Mammary epithelial cell (primary cell): ENCODE results near the gene MCM3AP.

Experiments used
- EZH2 ChIP-seq: IDR thresholded peaks from 2 replicates; pipeline ENCODE4 v1.6.1; 2012; ENCODE audit warnings: low read length, inconsistent platforms, borderline replicate concordance
- TF ChIP-seq, protein P1 (sequence below), 2 donors: IDR thresholded peaks in 1 of 2; conservative IDR thresholded peaks in 1 of 2; 2 replicates each; pipeline ENCODE4 v1.5.1; 2011 to 2012; ENCODE audit warnings: inconsistent platforms in 2 of 2, low read length in 2 of 2, mild to moderate bottlenecking in 2 of 2, control low read depth in 1 of 2, low read depth in 1 of 2; ENCODE audit not compliant: insufficient read depth in 1 of 2; ENCODE audit errors: extremely low read depth in 1 of 2

- TF ChIP-seq, protein P1, sequence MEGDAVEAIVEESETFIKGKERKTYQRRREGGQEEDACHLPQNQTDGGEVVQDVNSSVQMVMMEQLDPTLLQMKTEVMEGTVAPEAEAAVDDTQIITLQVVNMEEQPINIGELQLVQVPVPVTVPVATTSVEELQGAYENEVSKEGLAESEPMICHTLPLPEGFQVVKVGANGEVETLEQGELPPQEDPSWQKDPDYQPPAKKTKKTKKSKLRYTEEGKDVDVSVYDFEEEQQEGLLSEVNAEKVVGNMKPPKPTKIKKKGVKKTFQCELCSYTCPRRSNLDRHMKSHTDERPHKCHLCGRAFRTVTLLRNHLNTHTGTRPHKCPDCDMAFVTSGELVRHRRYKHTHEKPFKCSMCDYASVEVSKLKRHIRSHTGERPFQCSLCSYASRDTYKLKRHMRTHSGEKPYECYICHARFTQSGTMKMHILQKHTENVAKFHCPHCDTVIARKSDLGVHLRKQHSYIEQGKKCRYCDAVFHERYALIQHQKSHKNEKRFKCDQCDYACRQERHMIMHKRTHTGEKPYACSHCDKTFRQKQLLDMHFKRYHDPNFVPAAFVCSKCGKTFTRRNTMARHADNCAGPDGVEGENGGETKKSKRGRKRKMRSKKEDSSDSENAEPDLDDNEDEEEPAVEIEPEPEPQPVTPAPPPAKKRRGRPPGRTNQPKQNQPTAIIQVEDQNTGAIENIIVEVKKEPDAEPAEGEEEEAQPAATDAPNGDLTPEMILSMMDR (conservative IDR thresholded peaks at IDR 0.05 in 1 of 2, IDR thresholded peaks at IDR 0.05 in 1 of 2; ENCODE audit: extremely low read depth in 1 of 2, insufficient read depth in 1 of 2, low read depth in 1 of 2, low read length in 2 of 2): no peak
- no peak for TF ChIP-seq EZH2
Observed at GRCh38 chr21:46216132-46216747, 69.2 kb downstream of the MCM3AP start.
